Mesothelial cell of epicardium (in vitro differentiated cells): ENCODE data around the gene DNAJC17. TPM values are rescaled to one million over a fixed set of nuclear protein-coding genes. Genes with fewer than 3 reads are reported as not detected.
A peak's percentile ranks its signal among the peaks of the same experiment; 100 is the strongest.

Source experiments
- DNase-seq, 2 experiments: peaks; one replicate each; pipeline ENCODE4 v3.0.0; 2021; ENCODE audit warnings: low spot score in 2 of 2; ENCODE audit not compliant: unreplicated experiment in 2 of 2
- H3K27ac Mint-ChIP-seq: 2 replicates; pipeline ENCODE4 v1.8.0; 2021; ENCODE audit warnings: mixed read lengths
- H3K27me3 Mint-ChIP-seq: 2 replicates; pipeline ENCODE4 v1.8.0; 2021; ENCODE audit warnings: low read depth, mixed read lengths
- H3K36me3 Mint-ChIP-seq: 2 replicates; pipeline ENCODE4 v1.8.0; 2021; ENCODE audit warnings: mixed read lengths
- H3K4me1 Mint-ChIP-seq: 2 replicates; pipeline ENCODE4 v1.8.0; 2021; ENCODE audit warnings: mixed read lengths
- H3K4me3 Mint-ChIP-seq: 2 replicates; pipeline ENCODE4 v1.8.0; 2021; ENCODE audit warnings: mild to moderate bottlenecking, moderate library complexity, mixed read lengths
- H3K9me3 Mint-ChIP-seq: 2 replicates; pipeline ENCODE4 v1.8.0; 2021; ENCODE audit warnings: mixed read lengths
- total RNA-seq: library from RNA; stranded (reverse); gene quantifications from 3 replicates; pipeline ENCODE4 v1.2.1, GENCODE V29; 2021
- TF ChIP-seq, protein P1 (sequence below): fragments of 200-600 bp; sonication (generic); IDR thresholded peaks from one replicate; pipeline ENCODE4 v1.5.0; 2021; ENCODE audit warnings: antibody characterized with exemption; ENCODE audit not compliant: unreplicated experiment

DNAJC17 gene
- total RNA-seq, 1 donor from 2014 or later, result 41.2 TPM

- TF ChIP-seq, protein P1, sequence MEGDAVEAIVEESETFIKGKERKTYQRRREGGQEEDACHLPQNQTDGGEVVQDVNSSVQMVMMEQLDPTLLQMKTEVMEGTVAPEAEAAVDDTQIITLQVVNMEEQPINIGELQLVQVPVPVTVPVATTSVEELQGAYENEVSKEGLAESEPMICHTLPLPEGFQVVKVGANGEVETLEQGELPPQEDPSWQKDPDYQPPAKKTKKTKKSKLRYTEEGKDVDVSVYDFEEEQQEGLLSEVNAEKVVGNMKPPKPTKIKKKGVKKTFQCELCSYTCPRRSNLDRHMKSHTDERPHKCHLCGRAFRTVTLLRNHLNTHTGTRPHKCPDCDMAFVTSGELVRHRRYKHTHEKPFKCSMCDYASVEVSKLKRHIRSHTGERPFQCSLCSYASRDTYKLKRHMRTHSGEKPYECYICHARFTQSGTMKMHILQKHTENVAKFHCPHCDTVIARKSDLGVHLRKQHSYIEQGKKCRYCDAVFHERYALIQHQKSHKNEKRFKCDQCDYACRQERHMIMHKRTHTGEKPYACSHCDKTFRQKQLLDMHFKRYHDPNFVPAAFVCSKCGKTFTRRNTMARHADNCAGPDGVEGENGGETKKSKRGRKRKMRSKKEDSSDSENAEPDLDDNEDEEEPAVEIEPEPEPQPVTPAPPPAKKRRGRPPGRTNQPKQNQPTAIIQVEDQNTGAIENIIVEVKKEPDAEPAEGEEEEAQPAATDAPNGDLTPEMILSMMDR, result no peak
- Mint-ChIP-seq H3K27ac (peak overlapping the region; percentile 92), H3K4me3 (no peak overlapping the region), H3K9me3 (no peaks in the 10 kb centered on the region), H3K36me3 (peaks cover 5% of the 10 kb centered on the region), H3K4me1 (peaks cover 41% of the 10 kb centered on the region), H3K27me3 (no peaks in the 10 kb centered on the region)
- DNase-seq, result no peak
Measured at GRCh38 chr15:40787991-40788390, 19.3 kb downstream of the DNAJC17 start.

- H3K36me3 Mint-ChIP-seq, result peaks cover 5% of the 10 kb centered on the region
- no peak overlapping the region for H3K4me3 Mint-ChIP-seq
- TF ChIP-seq, protein P1, result no peak
- H3K27ac Mint-ChIP-seq, result peak overlapping the region; percentile 92
- no peaks in the 10 kb centered on the region for H3K9me3 Mint-ChIP-seq
- peak in 1 of 2 experiments; percentile 68 for DNase-seq
- peaks cover 41% of the 10 kb centered on the region for H3K4me1 Mint-ChIP-seq
- H3K27me3 Mint-ChIP-seq, result no peaks in the 10 kb centered on the region
Measured at GRCh38 chr15:40787344-40787841, 19.9 kb downstream of the DNAJC17 start.

DNA sequence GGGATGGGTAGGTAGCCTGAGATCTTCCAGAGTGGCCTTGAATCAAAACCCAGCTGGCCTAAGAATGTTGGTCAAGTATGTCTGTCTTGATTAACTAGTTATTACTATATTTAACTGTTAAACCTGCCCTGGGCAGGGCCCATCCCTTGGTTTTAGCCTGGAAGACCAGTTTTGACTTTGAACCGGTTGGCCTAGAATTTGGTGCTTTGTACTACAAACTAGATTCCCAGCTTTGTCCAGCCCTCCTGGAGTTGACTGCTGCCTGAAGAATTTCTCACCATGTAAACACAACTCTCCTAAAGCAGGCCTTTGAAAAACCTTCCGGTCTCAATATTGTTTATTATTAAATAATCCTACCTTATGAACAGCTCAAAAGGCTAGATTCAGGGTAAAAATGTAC is 21.5 kb downstream of the DNAJC17 start:
- H3K27ac Mint-ChIP-seq, result peak overlapping the region; percentile 77
- TF ChIP-seq, protein P1, result no peak

GRCh38 chr15:40785164-40785563 is 22.1 kb downstream of the DNAJC17 start:
- Mint-ChIP-seq H3K4me3 (no peak overlapping the region), H3K27me3 (no peaks in the 10 kb centered on the region), H3K36me3 (peaks cover 2% of the 10 kb centered on the region), H3K27ac (peak overlapping the region; percentile 77), H3K4me1 (peaks cover 41% of the 10 kb centered on the region), H3K9me3 (no peaks in the 10 kb centered on the region)
- TF ChIP-seq, protein P1, result no peak
- no peak for DNase-seq

More for the DNA sequence above, 21.5 kb downstream of the DNAJC17 start:
- Mint-ChIP-seq H3K27me3 (no peaks in the 10 kb centered on the region), H3K4me1 (peaks cover 41% of the 10 kb centered on the region), H3K36me3 (no peaks in the 10 kb centered on the region), H3K9me3 (no peaks in the 10 kb centered on the region), H3K4me3 (no peak overlapping the region)
- DNase-seq, result no peak

DNA sequence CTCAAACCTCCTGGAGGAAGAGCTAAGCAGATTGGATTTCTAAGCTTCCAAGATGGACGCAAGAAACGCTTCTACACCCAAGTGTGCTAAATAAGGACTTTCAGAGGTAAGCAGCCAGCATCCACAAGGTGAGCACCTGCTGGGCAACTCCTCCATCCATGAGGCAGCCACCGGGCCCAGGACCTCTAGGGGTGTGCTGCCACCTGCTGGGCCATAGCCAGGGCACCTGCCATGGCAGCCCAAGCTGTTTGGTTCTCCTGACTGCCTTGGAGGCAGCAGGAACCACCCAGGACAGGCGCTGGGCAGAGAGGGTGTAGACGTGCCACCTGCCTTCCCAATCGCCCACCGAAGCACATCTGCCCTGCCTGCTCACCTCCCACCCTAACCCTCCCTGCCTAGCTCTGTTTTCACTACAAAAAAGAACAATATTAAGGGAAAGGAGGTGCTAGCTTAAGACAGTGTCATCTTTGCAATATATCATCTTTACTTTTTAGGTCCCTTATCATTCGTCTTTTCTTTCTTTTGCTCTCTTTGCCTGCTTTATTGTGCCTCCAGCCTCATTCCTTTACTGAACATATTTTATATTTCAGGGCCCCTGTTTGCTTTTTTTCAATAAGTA is 24.6 kb downstream of the DNAJC17 start:
- H3K4me3 Mint-ChIP-seq, result no peak overlapping the region
- TF ChIP-seq, protein P1, result no peak
- peak in 1 of 2 experiments; percentile 72 for DNase-seq
- peaks cover 2% of the 10 kb centered on the region for H3K36me3 Mint-ChIP-seq
- H3K27me3 Mint-ChIP-seq, result no peaks in the 10 kb centered on the region
- H3K9me3 Mint-ChIP-seq, result no peaks in the 10 kb centered on the region
- H3K27ac Mint-ChIP-seq, result no peak overlapping the region
- peaks cover 27% of the 10 kb centered on the region for H3K4me1 Mint-ChIP-seq
